OCI-LY1 (cell line): ENCODE data around the gene MSANTD3.

Experiments used
- CTCF ChIP-seq: fragments of 200-600 bp; sonication (generic), shearing (Covaris generic); IDR thresholded peaks from 2 replicates; pipeline ENCODE4 v1.5.1; 2017; ENCODE audit warnings: mild to moderate bottlenecking, antibody characterized with exemption, low read length, moderate library complexity, mixed read lengths
- EZH2 ChIP-seq: fragments of 200-600 bp; sonication (generic), shearing (Covaris generic); IDR thresholded peaks from 2 replicates; pipeline ENCODE4 v1.8.0; 2017; ENCODE audit warnings: borderline replicate concordance, mixed run types, mild to moderate bottlenecking, antibody characterized with exemption, low read length, moderate library complexity, mixed read lengths

GRCh38 chr9:100468041-100468440 lies 41.1 kb downstream of the MSANTD3 start:
- TF ChIP-seq CTCF (no peak), EZH2 (no peak)
